Left lobe of liver (tissue), 2 donors: ENCODE results near the gene NUP50. TPM values are rescaled to one million over a fixed set of nuclear protein-coding genes. Genes with fewer than 3 reads are reported as not detected.

ENCODE experiments used
- ATAC-seq: fragments of 200-7000 bp; cut with Tn5 transposase; one replicate; pipeline ENCODE4 v1.9.1; 2020; ENCODE audit warnings: mild to moderate bottlenecking, moderate library complexity
- DNase-seq: peaks from one replicate; pipeline ENCODE4 v3.0.0-alpha.2; 2020; ENCODE audit warnings: low spot score
- total RNA-seq: library from RNA; stranded (reverse); gene quantifications from one replicate; pipeline ENCODE4 v1.2.1, GENCODE V29; 2021
- donor health status: DM: no; HTN: no; CAD: no; lungs with moderate emphysema.
- donor health status: DM: no; HTN: yes; CAD: no.

NUP50 gene
- total RNA-seq, 1 donor from 2014 or later, result 31.7 TPM

GRCh38 chr22:45207981-45208664, 44.4 kb downstream of the NUP50 start:
- ATAC-seq (no peak), DNase-seq (no peak)

DNA sequence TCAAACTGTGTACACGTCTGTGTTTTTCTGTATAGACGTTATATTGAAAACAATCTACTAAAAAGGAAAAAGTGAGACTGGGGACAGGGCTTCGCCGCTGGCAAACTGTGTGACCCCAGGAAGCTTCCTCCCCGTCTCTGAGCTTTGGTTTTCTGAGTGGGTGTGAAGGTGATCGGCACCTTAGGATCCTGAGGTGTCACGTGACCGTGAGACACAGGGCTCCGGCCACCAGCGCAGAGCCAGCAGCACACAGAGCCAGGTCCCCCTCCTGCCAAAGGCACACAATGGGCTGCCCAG, 44.9 kb downstream of the NUP50 start:
- no peak for DNase-seq
- ATAC-seq, result no peak

GRCh38 chr22:45208993-45209838, 45.5 kb downstream of the NUP50 start:
- DNase-seq (no peak), ATAC-seq (peak; percentile 13)

- DNase-seq (no peak), ATAC-seq (no peak)
Observed at GRCh38 chr22:45210174-45210573, 46.4 kb downstream of the NUP50 start.

- no peak for ATAC-seq
- DNase-seq, result no peak
Observed at GRCh38 chr22:45210577-45210976, 46.9 kb downstream of the NUP50 start.

DNA sequence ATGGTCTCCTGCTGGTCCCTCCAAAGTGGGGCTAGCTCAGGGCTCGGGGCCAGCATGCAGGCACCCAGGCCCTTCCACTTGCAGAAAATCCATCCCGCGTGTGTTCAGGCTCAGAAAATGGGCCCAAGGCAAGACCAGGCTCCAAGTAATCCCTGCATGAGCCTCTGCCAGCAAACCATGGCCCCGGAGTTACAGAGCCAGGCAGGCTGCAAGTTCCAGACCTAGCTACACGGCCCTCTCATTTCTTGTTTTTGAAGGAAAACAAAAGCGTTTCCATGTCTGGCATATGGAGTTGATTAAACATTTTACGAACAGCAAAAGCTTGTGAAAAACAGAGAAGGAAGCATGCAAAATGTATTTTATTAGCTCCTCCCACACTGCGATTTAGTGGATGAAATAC, 47.3 kb downstream of the NUP50 start:
- ATAC-seq, result no peak
- no peak for DNase-seq

GRCh38 chr22:45211435-45211834, 47.7 kb downstream of the NUP50 start:
- ATAC-seq (no peak), DNase-seq (no peak)

DNA sequence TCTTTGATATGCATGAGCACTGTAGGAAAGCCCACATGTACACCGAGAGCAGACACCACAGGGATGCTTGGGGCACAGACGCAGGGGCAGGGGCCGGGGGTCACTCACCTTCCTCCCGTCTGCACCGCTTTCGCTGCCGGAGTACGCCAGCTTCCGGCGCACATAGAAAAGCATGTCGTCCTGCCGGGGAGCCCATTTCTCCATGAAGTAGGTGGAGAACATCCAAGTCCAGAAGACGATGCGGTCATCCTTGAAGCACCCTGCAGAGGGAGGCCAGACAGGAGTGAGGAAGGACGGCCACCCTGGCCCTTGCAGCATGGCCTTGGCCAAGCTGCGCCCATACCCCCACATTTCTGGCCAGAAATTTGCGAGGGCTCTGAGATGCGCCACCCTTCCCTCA, 48.1 kb downstream of the NUP50 start:
- DNase-seq (no peak), ATAC-seq (no peak)

- DNase-seq, result no peak
Observed at GRCh38 chr22:45212306-45212709, 48.6 kb downstream of the NUP50 start.

DNA sequence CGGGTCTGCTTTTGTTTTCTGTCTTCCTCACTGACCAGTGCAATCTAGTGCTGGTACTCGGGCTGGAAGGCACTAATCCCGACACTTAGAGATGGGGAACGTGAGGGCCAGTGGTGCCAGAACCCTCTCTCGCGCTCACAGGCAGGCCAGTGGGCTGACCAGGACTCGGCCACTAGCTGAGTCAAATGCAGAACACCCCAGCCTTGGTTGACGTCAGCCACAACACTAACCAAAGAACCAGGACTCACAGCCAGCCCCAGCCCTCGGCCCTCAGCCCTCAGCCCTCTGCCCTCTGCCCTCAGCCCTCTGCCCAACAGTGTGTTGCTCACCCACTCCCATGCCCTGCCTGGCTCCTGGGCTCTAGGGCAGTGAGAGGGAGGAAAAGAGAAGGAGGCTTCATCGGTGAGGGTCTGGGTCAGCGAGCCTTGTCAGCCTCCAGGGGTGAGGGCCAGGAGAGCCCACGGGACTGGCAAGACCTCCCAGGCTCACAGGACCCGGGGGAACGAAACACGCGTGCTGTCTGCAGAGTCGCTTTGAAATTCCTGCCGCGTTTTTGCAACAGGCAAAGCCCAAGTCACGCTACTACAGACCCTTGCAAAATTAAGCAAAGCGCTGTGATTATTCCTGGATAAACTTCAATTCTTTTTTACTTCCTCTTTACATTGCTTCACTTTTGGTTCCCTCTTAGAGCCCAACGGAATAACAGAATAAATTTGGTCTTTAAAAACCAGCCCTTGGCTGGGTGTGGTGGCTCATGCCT, 49.4 kb downstream of the NUP50 start:
- DNase-seq (no peak), ATAC-seq (peak; percentile 15)

More at GRCh38 chr22:45212306-45212709, 48.6 kb downstream of the NUP50 start:
- peak; percentile 21 for ATAC-seq

DNA sequence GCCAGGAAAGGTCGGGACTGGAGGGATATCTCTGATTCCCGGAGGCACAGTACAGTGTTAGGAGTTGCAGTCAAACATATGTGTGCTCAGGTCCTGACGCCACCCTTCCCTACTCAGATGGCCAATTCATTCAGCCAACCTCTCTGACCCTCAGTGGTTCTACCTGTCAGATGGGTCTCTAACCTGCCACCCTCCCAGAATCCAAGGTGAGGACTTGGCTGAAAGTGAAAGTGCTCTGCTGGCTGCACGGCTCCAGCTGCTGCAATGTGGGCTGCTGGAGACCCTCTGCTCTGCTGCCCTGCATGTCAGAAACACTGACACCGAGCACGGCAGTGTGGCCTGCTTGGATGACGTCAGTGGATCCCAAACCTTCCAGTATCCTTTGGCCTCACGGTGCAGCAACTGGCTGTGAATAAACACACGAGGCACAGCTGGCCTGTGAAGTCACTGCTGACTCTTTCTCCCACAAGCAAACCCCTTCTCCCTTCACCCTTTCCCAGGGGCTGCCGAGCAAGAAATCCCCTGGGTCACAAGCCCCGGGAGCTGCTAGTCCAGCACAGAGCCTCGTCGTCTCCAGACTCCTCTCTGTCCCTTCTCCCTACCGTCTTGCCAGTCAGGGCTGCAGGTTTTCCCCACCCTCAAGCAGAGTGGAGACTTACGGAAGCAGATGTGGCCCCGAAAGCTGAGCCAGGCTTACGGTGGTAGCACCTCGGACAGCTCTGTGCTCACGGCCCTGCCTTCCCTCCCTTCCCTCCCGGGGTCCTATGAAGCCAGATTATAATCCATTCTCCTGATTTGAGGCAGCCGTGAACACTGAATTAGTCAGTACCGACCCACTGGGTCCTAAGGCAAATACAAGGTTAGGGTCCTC, 52.6 kb downstream of the NUP50 start:
- ATAC-seq (peak; percentile 41), DNase-seq (no peak)

DNA sequence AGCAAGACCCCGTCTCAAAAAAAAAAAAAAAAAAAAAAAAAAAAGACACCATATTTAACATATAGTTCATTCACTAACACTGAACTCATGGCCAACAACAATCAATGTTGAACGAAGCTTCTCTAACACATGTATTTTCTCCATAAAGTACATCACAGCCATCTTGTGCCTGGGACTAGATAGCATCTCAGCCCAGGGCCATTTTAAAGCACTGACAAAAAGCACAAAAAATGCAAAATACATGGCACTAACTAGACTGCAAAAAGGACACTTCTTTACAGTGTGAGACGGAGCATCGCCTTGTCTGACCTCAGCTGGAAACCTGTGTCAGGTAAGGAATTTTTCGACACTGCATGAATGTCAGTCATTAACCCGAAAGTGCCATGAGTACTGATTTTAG, 53.6 kb downstream of the NUP50 start:
- DNase-seq, result no peak
- no peak for ATAC-seq

- DNase-seq (no peak), ATAC-seq (no peak)
Observed at GRCh38 chr22:45217806-45218205, 54.1 kb downstream of the NUP50 start.

- ATAC-seq (no peak), DNase-seq (no peak)
Observed at GRCh38 chr22:45218976-45219375, 55.3 kb downstream of the NUP50 start.

DNA sequence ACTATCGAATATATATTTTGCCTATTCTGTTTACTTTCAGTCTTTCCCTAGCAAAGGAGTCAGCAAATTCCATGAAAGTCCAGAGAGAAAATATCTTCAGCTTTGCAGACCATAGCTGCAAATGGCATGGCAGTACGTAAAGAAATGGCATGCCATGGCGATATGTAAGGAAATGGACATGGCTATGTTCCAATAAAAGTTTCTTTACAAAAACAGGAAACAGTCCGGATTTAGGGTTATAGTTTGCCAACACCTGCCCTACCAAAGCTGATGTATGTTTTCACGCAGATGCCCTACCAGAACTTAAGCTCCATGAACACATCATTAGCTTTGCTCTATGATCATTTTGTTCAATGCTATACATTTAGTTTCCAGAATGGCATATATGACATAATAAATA, 57.5 kb downstream of the NUP50 start:
- no peak for DNase-seq
- no peak for ATAC-seq

DNA sequence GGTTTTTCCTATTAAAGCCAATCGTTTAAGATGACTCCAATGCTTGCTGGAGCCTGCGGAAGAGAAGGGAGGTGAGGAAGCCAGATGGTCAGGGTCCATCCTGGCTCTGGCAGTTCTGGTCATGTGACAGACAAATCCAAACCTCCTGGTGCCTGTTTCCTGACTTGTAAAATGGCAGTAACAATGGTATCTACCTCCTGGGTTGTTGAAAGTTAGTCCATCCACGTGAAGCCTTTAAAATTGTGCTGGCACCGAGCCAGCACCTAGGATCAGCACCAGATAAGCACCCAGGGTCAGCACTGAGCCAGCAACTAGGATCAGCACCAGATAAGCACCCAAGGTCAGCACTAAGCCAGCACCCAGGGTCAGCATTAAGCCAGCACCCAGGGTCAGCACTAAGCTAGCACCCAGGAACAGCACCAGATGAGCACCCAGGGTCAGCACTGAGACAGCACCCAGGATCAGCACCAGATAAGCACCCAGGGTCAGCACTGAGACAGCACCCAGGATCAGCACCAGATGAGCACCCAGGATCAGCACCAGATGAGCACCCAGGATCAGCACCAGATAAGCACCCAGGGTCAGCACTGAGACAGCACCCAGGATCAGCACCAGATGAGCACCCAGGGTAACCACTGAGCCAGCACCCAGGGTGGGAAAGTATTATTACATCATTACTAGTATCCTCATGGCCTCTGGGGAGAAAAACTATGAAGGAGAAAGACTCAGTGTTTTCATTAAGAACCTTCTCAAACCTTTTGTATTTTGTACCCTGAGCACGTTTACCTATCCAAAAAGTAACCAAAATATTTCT, 59.8 kb downstream of the NUP50 start:
- DNase-seq (no peak), ATAC-seq (no peak)

- DNase-seq (no peak), ATAC-seq (peak; percentile 23)
Observed at GRCh38 chr22:45224331-45224730, 60.6 kb downstream of the NUP50 start.

DNA sequence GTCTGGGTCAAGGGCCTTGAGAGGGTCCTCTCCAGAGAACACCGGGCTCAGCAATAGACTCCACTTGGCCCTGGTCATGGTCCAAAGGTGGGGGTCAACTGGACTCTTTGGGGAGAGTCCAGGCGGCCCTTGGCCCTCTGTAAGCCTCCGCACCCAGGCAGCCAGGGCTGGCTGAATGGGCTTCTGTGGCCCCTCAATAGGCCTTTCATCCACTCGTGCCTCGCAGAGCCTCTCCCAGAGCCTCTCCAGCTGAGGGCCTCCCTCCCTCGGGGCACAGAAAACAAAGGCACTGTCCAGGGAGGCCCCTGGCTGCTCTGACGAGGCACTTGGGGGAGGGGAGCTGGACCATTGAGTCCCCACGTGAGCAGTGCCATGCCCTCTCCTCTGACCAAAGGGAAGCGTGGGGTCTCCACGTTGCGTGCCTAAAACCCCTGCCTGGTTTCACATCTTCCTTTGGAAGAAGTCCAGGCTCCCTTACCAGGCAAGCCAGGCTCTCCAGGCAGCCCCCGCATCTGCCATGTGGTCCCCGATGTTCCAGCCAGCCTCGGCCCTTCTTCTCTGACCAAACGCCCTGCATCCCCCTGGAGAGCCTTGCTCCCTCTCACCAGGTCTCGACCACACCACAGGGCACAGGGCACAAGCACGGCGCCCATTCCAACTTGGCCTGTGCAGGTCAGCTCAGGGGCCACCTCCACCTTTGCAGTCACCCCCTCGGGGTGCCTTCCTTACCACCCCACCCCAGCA, 61.4 kb downstream of the NUP50 start:
- peak; percentile 53 for DNase-seq
- peak; percentile 38 for ATAC-seq
